Endothelial cell of umbilical vein (primary cell): ENCODE measurements around the gene SERF1B.
"Not testable (repeated sequence)": the region's sequence is repeated elsewhere in the genome, so short reads cannot be mapped to it uniquely, and the experiment has no call there.

Source experiments
- EZH2 ChIP-seq: IDR thresholded peaks from 2 replicates; pipeline ENCODE4 v1.6.1; 2012; ENCODE audit warnings: borderline replicate concordance, low read depth, mild to moderate bottlenecking, moderate library complexity, low read length, inconsistent platforms; ENCODE audit not compliant: severe bottlenecking
- GATA2 ChIP-seq: IDR thresholded peaks from 2 replicates; pipeline ENCODE4 v1.7.0; 2011; ENCODE audit warnings: low read depth, mild to moderate bottlenecking, moderate library complexity, mixed read lengths, low read length; ENCODE audit not compliant: insufficient read length, insufficient read depth
- JUN ChIP-seq: IDR thresholded peaks from 2 replicates; pipeline ENCODE4 v1.6.1; 2011; ENCODE audit warnings: borderline replicate concordance, low read depth; ENCODE audit not compliant: insufficient read length, insufficient read depth
- MYC ChIP-seq: IDR thresholded peaks from one replicate; pipeline ENCODE4 v1.6.1; 2011; ENCODE audit warnings: mild to moderate bottlenecking, low read depth, low read length
- POLR2A ChIP-seq: IDR thresholded peaks from 2 replicates; pipeline ENCODE4 v1.6.1; 2012; ENCODE audit warnings: low read depth, mild to moderate bottlenecking, control low read depth, low read length
- POLR2AphosphoS5 ChIP-seq: IDR thresholded peaks from 2 replicates; pipeline ENCODE4 v1.6.1; 2012; ENCODE audit warnings: low read depth, mild to moderate bottlenecking, control low read depth, low read length, moderate library complexity; ENCODE audit not compliant: insufficient read depth
- TF ChIP-seq, protein P1 (sequence below), 2 donors: IDR thresholded peaks; 1 replicate in 1 of 2; 2 replicates in 1 of 2; pipeline ENCODE4 v1.5.1; 2011; ENCODE audit warnings: low read length in 2 of 2, mild to moderate bottlenecking in 2 of 2, moderate library complexity in 2 of 2, control low read depth in 1 of 2, inconsistent platforms in 1 of 2, low read depth in 1 of 2; ENCODE audit not compliant: insufficient read depth in 1 of 2; ENCODE audit errors: extremely low read depth in 1 of 2
- TF ChIP-seq, protein P2 (sequence below): IDR thresholded peaks from 2 replicates; pipeline ENCODE4 v1.6.1; 2011; ENCODE audit not compliant: insufficient read depth, insufficient read length

DNA sequence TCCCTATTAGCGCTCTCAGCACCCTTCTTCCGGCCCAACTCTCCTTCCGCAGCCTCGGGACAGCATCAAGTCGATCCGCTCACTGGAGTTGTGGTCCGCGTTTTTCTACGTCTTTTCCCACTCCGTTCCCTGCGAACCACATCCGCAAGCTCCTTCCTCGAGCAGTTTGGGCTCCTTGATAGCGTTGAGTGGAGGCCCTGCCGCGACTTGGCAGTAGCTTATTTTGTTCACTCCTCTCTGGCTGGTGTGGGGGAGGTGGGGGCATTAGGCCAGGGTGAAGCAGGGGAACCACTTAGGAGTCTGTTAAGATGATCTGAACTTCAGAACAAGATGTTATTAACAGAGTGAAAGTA, 24.7 kb downstream of the SERF1B start:
- TF ChIP-seq, protein P1, sequence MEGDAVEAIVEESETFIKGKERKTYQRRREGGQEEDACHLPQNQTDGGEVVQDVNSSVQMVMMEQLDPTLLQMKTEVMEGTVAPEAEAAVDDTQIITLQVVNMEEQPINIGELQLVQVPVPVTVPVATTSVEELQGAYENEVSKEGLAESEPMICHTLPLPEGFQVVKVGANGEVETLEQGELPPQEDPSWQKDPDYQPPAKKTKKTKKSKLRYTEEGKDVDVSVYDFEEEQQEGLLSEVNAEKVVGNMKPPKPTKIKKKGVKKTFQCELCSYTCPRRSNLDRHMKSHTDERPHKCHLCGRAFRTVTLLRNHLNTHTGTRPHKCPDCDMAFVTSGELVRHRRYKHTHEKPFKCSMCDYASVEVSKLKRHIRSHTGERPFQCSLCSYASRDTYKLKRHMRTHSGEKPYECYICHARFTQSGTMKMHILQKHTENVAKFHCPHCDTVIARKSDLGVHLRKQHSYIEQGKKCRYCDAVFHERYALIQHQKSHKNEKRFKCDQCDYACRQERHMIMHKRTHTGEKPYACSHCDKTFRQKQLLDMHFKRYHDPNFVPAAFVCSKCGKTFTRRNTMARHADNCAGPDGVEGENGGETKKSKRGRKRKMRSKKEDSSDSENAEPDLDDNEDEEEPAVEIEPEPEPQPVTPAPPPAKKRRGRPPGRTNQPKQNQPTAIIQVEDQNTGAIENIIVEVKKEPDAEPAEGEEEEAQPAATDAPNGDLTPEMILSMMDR (IDR thresholded peaks at IDR 0.05; ENCODE audit: extremely low read depth in 1 of 2, insufficient read depth in 1 of 2, low read depth in 1 of 2, low read length in 2 of 2): not testable (repeated sequence)
- TF ChIP-seq POLR2A, MYC, POLR2AphosphoS5, GATA2, EZH2, JUN: not testable (repeated sequence)
- TF ChIP-seq, protein P2, sequence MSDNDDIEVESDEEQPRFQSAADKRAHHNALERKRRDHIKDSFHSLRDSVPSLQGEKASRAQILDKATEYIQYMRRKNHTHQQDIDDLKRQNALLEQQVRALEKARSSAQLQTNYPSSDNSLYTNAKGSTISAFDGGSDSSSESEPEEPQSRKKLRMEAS: not testable (repeated sequence)
